Skin epidermis (tissue), 12 donors: ENCODE data around the gene FAXC.
"Not testable (repeated sequence)": the region's sequence is repeated elsewhere in the genome, so short reads cannot be mapped to it uniquely, and the experiment has no call there.

ENCODE experiments used
- H3K27ac ChIP-seq, 21 experiments: fragments of 200-600 bp; sonication (generic) in 11 of 21; one replicate each; pipeline ENCODE4 v1.5.0; 2020; ENCODE audit warnings: mild to moderate bottlenecking in 3 of 21, inconsistent platforms in 2 of 21, moderate library complexity in 2 of 21
- H3K4me3 ChIP-seq, 7 experiments: fragments of 200-600 bp; sonication (generic) in 2 of 7; one replicate each; pipeline ENCODE4 v1.5.0; 2020; ENCODE audit warnings: inconsistent platforms in 2 of 7, mild to moderate bottlenecking in 2 of 7, moderate library complexity in 1 of 7

The FAXC gene

DNA sequence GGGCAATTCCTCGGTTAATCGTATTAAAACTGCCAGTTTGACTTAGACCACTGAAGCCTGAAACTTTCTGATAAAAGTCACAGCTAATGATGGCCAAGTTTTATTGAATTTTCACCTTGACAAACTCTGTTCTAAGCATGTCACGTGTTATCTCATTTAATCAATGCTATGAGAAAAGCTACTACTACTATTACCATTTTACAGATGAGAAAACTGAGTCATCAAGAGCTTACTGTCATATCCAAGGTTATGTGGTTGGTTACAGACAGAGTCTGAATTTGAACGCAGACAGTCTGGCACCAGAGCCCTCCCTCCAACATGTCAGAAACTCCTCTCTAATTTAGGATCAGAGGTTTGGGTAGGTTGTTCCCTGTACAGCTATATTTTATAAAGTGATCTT is 4.3 kb downstream of the FAXC start:
- Histone ChIP-seq H3K4me3 (no peak overlapping the region), H3K27ac (no peak overlapping the region)

GRCh38 chr6:99344289-99344688 is 5.2 kb downstream of the FAXC start:
- Histone ChIP-seq H3K27ac (no peak overlapping the region), H3K4me3 (no peak overlapping the region)

DNA sequence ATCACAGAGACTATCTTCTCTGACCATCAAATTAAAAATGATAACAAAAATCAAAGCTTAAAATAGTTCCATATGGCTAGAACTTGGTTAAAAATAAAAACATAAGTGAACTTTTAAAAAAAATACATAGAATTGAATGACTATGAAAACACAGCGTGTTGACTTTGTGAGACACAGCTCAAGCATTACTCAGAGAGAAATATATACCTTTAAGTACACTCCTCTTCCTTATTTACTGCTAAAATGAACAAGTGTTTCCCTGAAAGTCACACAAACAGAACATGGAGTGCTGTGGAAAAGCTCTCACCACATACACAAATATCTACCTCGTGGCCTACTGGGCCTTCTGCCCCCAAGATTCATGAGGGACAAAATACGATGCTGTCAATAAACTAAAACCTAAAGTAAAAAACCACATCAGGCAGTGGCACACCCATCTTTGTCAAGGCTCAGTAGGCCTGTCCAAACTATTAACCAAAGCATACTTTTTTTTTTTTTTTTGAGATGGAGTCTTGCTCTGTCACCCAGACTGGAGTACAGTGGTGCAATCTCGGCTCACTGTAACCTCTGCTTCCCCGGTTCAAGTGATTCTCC is 7.5 kb downstream of the FAXC start:
- H3K27ac ChIP-seq = no peak overlapping the region

DNA sequence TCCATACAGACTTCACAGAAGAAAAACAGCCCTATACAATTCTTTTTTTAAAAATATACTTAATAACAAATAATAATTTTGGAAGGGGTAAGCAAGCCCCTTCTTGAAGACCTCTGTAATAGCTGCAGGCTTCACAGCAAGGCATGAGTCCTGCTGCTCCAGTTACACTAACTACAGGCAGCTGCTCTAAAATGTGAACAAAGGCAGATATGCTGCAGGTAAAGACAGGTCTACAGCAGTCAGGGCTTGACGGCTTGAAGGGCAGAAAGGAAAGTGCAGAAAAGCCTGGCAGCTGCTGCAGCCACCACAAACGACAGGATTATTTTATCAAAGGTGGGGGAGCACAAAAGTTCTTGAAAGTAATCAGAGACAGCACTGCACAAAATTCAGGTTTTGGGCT is 11.3 kb downstream of the FAXC start:
- H3K4me3 ChIP-seq = no peak overlapping the region
- no peak overlapping the region for H3K27ac ChIP-seq

More for the DNA sequence above, 7.5 kb downstream of the FAXC start:
- no peak overlapping the region for H3K4me3 ChIP-seq

- H3K27ac ChIP-seq, H3K4me3 ChIP-seq: not testable (repeated sequence)
Observed at GRCh38 chr6:99335298-99335697, 14.2 kb downstream of the FAXC start.

- H3K27ac ChIP-seq = no peak overlapping the region
- H3K4me3 ChIP-seq = no peak overlapping the region
Observed at GRCh38 chr6:99334526-99335127, 14.8 kb downstream of the FAXC start.

DNA sequence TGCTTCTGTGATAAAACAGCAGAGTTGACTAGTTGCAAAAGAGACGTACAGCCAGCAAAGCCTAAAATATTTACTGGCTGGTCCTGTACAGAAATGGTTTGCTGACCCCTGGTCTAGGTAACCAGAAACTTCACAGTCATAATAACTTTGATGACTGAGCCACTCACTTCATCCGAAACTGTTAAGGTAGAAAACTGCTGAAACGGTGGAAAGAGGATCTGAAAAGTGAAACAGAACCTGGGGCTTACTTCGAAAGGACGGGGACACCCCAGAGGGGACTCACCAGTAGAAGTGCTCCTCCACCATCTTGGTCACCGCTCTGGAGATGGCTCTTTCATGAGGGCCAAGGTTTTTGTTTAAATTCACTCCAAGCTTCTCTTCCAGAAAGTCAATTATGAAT is 16.4 kb downstream of the FAXC start:
- H3K4me3 ChIP-seq = no peak overlapping the region

GRCh38 chr6:99331531-99331930 is 17.9 kb downstream of the FAXC start:
- H3K4me3 ChIP-seq = no peak overlapping the region
- no peak overlapping the region for H3K27ac ChIP-seq

More for the DNA sequence above, 16.4 kb downstream of the FAXC start:
- no peak overlapping the region for H3K27ac ChIP-seq

- H3K27ac ChIP-seq = no peak overlapping the region
Observed at GRCh38 chr6:99330159-99330558, 19.3 kb downstream of the FAXC start.

GRCh38 chr6:99324996-99325395 is 24.5 kb downstream of the FAXC start:
- Histone ChIP-seq H3K4me3 (no peak overlapping the region), H3K27ac (no peak overlapping the region)

More at GRCh38 chr6:99330159-99330558, 19.3 kb downstream of the FAXC start:
- H3K4me3 ChIP-seq = no peak overlapping the region

DNA sequence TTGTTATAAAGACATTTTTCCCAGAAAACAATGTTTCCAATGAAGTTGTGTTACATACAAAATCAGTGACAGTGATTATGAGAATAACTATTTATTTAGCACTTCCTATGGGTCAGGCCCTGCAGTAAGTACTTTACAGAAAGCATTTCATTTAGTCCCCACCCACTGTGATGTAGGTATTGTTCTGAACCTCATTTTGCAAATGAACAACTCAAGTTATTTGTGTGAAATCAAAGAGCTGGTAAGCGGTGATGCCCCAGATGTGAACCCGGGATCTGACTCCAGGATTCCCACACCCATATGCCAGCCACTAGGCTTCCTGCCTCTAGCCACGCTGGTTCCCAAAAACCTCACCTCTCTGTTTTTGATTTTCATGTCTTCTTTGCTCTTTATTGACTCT is 30.9 kb downstream of the FAXC start:
- Histone ChIP-seq H3K4me3 (no peak overlapping the region), H3K27ac (no peak overlapping the region)

DNA sequence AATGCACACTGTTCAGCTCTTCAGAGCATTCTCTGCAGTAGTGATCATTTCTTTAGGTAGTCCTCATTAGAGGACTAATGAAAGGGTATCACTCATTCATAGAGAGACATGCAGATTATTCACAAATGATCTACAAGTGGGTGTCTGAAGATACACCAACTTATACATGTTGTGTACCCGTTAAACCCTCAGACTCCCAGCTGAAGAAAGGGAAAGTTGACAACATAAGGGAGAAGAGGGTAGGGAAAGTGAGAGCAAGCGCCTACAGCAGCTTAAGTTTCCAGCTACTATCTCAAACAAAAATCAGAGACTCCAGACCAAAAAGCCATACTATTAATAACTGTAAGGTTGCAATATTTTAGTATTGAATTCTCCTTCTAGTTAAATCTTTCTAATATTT is 37.1 kb downstream of the FAXC start:
- Histone ChIP-seq H3K27ac (no peak overlapping the region), H3K4me3 (no peak overlapping the region)

DNA sequence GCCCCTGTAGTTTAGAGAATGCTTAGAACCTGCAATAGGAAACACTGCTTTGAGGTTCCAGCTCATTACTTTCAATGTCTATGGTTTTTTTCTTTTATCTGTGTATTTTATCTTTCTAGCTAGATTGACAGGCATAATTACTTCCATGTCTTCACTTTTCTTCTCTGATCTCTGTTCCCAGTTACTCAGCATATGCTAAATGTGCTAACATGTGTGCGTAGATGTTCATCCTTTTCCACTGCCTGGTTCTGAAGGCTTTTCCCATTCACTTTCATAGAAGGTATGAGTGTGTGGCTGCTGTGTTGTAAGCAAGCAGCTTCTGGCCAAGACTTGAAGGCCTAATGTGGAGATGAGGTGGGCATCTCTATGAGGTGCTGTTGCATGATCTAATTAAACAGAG is 38.9 kb downstream of the FAXC start:
- H3K4me3 ChIP-seq = no peak overlapping the region
- H3K27ac ChIP-seq = no peak overlapping the region

GRCh38 chr6:99309557-99309956 is 39.9 kb downstream of the FAXC start:
- H3K27ac ChIP-seq = no peak overlapping the region
- no peak overlapping the region for H3K4me3 ChIP-seq

DNA sequence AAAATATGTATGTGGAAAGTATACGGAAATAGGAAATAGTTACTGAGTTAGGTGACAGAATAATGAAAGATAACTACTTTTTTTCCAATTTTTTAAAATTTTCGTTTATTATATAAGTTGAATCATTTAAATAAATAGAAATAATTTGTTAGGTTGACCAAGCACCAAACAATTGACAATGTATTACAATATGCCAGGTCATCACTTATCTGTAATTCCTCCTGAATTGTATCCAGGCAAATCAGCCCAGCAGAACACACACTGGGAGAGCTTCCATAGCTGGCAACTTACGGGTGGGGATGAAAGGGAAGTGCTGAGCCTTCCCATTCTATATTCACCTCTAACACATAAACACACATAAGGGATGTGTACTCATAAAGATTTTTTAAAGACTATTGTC is 40.7 kb downstream of the FAXC start:
- no peak overlapping the region for H3K27ac ChIP-seq
- no peak overlapping the region for H3K4me3 ChIP-seq

- Histone ChIP-seq H3K4me3 (no peak overlapping the region), H3K27ac (no peak overlapping the region)
Observed at GRCh38 chr6:99307295-99307907, 42.1 kb downstream of the FAXC start.

GRCh38 chr6:99306341-99306740 is 43.1 kb downstream of the FAXC start:
- H3K4me3 ChIP-seq = no peak overlapping the region
- H3K27ac ChIP-seq = no peak overlapping the region

DNA sequence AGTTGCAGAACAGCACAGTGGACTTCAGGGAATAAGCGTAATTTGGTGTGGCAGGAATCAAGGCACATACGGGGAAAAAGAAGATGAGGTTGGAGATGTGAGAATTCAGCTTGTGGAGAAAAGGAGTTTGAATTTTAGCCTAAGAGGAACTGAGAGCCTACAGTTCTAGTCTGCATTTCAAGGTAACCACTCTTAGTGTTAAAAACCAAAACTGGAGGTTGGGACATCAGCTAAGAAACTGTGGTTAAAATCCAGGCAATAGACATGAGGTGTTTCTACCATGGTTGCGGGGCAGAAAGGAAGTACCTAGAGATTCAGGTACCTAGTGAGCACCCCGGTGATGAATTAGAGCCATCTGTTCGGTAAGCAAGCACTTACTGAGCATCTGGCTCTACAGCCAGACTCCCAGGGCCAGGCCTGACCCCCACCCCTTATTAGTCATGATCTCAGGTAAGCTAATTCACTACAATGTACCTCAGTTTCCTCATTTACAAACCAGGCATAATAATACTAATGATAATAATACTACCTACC is 44.4 kb downstream of the FAXC start:
- H3K27ac ChIP-seq = no peak overlapping the region
- no peak overlapping the region for H3K4me3 ChIP-seq

- H3K27ac ChIP-seq = no peak overlapping the region
- H3K4me3 ChIP-seq = no peak overlapping the region
Observed at GRCh38 chr6:99297415-99297814, 52.1 kb downstream of the FAXC start.

DNA sequence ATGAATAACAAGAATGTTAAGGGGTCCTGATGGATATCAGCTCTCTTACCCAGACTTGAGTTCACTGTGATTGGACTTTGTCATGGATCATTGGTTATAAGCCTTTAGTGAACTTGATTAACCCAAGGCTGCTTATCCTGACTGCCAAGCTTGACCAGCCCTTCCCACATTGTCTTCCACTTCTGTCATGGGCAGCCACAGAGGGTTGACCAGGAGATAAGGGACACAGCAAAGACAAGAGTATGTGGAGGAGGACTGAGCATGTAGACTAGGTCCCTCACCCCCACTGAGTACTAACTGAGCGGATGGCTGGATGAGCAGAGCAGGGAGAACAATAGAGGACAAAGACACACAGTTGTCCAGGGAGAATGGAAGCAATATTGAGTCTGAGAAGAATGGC is 52.5 kb downstream of the FAXC start:
- H3K4me3 ChIP-seq = no peak overlapping the region
- no peak overlapping the region for H3K27ac ChIP-seq

DNA sequence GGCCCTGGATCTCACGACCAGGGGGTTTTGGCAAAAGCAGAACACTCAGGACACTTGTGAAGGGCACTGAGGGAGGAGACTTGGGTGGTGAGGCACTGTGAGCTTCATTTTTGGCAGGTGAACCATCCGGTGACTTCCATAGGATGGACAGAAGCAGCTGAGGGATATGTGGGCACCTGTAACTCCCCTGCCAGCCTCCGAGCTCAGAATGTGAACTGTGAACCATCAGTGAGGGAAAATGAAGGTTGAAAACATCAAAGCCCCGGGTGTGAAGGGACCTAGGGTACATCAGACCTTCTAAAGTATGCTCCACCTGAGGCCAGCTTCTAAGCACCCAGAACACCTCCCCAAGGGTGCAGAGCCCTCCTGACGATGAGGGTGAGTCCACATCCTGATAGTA is 53.2 kb downstream of the FAXC start:
- H3K4me3 ChIP-seq = no peak overlapping the region
- no peak overlapping the region for H3K27ac ChIP-seq
